Fibroblast of lung (primary cell): ENCODE measurements around the gene ATRN.

Source experiments
- CTCF ChIP-seq, 2 donors: IDR thresholded peaks in 1 of 2; conservative IDR thresholded peaks in 1 of 2; 1 replicate in 1 of 2; 2 replicates in 1 of 2; pipeline ENCODE4 v1.5.1; 2011 to 2012; ENCODE audit warnings: low read length in 2 of 2, control low read depth in 1 of 2, inconsistent platforms in 1 of 2, low read depth in 1 of 2, mild to moderate bottlenecking in 1 of 2
- EZH2 ChIP-seq: IDR thresholded peaks from 2 replicates; pipeline ENCODE4 v1.5.1; 2012; ENCODE audit warnings: low read length, control low read depth, mild to moderate bottlenecking; ENCODE audit errors: missing control alignments

- TF ChIP-seq CTCF (conservative IDR thresholded peaks at IDR 0.05 in 1 of 2, IDR thresholded peaks at IDR 0.05 in 1 of 2; ENCODE audit: low read depth in 1 of 2, low read length in 2 of 2), result no peak
- TF ChIP-seq EZH2, result no peak
These were observed 188.1 kb downstream of the ATRN start for GRCh38 chr20:3658716-3659491.
